ENCODE data around the gene VWA8.
"Not testable (repeated sequence)": the region's sequence is repeated elsewhere in the genome, so short reads cannot be mapped to it uniquely, and the experiment has no call there.

The VWA8 gene

GRCh38 chr13:41608111-41608838, 352.6 kb downstream of the VWA8 start:
- no peak for FAIRE-seq

DNA sequence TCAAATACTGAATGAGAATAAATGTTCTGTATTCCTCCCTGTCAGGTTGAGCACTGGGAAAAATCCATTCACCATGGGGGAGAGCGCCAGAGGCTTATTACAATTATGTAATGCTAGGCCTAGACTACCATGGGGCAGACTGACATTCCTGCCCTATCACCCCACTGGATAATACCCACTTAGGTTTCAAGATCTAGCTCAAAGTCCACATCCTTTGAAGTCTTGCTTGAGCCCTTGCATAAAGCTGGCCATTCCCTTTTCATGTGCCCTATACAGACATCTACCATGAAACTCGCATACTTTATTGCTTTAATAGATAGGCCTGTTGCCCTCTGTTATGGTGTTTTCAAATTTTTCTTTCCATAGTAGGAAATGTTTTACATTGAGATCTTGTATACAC, 354.3 kb downstream of the VWA8 start:
- no peak for FAIRE-seq

DNA sequence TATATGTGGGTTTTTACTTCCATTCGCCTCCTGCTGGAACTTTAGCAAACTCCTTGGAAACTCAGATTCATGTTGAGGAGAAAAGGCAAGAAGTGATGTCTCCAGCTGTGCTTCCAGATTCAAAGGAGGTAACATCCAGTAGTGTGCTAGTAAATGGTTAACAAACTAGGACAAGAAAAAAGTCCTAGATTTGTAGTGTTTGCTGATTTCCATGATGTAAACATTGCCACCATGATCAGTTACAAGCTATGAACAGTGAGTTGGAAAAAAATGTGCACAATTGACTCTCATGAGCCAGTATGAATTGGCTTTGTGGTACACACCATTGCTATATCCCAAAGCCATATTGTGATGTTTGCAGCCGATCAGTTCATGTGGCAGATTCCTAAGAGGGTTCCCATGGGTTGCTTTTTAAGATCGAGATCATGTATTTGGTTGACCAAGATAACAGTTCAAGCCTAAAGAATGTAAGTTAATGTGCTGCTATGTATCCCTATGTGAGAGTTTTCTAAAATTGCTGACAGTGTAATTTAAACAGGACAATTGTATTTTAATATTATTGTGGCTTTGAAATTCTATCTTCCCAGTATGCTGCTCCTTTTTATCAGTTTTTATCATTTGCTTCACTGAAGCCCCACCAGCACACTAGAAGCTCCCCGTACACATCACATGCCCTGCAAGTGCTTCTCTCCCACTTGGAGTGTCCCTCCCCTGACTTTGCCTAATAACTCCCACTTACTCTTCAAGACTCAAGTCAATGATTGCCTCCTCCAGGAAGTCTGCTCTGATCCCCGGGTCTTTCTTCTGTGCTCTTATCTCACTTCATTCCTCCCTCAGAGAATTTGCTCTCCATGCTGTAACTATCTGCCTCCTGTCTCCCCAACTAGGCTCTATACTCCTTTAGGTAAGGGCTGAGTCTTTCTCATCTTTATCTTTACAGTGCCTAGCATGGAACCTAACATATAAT, 355.3 kb downstream of the VWA8 start:
- no peak for FAIRE-seq

GRCh38 chr13:41603917-41604316, 357.0 kb downstream of the VWA8 start:
- no peak for FAIRE-seq

DNA sequence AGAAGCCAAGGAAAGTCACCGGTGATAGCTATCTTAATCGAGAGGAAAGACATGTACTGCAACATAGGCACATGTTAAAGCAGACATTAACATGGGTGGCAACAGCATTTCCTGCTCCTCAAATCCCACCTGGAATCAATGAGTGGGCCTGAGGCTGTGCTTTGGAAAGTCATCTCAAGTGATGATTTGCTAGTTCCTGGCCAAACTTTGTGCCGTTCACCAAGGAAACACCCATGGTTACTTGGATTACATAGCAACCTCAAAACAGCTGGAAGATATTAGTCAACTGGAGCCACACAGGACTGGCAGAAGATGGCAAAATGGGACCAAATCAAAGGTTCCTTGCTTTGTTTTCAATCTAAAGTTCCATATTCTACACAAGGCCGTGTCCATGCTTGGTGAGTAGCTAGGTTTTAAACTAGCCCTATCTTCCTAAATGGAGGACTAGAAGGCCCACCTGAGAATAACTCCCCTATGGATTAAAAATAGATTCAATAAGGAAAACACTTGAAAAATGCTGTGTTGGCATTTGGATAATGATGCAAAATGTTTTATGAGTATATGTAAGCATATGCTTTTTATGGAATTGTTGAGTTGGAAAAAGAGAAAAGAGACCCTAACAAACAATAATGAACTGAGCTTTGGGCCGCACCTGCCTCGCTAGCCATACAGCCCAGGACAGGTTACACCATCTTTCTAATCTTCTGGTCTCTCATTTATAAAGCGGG, 359.0 kb downstream of the VWA8 start:
- FAIRE-seq: no peak

GRCh38 chr13:41599619-41600018, 361.3 kb downstream of the VWA8 start:
- FAIRE-seq: no peak

- FAIRE-seq: no peak
Measured at GRCh38 chr13:41597348-41598041, 363.4 kb downstream of the VWA8 start.

- FAIRE-seq: no peak
Measured at GRCh38 chr13:41596190-41596589, 364.7 kb downstream of the VWA8 start.

DNA sequence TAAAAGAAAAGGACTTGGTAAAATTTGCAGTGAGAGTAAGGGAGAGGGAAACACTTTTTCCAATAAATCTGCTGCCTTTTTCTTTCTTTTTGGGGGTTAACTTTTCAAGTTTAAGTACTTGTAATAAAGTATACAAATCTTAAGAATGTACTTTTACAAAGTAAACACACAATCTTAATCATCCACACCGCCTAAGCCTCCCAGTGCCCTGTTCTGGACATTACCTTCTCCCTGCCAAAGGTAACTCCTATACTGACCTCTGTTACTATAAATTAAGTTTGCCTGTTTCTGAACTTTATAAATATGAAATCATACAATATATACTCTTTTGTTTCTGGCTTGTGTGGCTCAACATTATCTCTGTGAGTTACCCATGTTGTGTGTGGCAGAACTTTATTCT, 365.6 kb downstream of the VWA8 start:
- no peak for FAIRE-seq

DNA sequence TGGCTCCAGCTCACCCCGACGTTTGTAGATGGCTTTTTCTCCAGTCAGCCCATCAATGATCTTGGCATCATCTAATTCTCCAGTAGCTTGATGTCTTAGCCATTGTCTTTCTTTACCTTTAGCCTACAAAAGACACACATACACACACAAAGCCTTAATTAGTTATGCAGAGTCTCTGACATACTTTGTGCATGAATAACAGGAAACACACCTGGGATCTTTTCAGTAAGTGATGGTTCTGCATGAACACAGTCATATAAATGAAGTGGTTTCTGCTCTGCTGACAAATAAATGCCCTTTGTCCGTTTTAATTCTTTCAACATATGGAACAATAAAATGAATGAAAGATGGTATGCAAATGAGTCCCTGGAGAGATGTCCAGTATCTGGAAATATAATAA, 370.3 kb downstream of the VWA8 start:
- FAIRE-seq: no peak

DNA sequence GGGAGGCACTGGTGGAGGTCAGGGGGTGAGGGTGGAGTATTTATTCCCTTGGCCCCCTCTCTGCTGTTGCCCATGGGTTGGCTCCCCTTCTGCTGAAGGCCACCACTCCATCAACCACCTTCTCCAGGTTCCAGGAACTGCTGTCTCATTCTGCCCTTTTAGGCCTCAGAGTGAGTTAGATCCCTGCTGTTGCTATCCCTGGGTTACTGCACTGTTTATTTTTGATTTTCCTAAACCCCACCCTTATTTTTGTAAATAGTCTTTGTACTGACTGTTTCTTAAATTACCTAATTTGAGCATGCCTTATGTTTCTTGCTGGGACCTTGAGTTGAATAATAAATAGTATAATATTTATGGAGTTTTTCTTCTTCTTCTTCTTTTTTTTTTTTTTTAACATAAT, 370.8 kb downstream of the VWA8 start:
- no peak for FAIRE-seq

DNA sequence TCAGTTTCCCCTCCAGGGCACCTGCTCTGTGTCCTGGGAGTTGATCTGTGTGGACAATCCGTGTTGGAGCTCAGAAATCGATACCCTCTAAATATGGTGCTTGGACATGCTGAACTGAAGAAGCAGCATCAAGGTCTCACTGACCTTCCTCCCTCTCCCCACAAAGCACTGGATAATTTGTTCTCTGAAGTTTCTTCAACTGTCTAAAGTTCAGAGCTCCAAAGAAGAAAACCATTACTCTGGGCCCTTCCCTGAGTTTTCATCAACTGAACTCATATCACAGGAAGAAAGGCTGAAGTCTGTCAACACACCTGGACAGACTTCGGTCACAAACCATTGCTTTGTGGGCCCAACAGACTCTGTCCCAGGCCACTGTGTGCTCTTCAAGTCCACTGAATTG, 371.5 kb downstream of the VWA8 start:
- FAIRE-seq: no peak

DNA sequence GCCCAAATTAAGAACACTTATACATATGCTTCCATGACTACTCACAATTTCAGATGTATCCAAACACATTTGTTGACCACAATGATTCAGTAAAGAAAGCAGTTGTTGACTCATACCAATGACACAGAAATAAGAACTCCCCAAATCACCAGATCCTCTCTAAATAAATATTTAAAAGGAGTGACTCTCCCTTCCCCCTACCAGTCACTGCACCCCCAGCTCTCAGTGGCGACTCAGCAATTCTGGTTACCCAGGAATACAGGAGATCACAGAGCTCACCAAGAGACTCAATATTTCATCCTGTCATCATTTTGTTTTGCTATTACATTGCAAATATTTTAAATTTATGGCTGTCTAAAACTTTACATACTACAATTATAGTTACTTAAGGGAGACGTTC, 372.0 kb downstream of the VWA8 start:
- FAIRE-seq: no peak

- FAIRE-seq: no peak
Measured at GRCh38 chr13:41588448-41588847, 372.5 kb downstream of the VWA8 start.

GRCh38 chr13:41587490-41587889, 373.4 kb downstream of the VWA8 start:
- FAIRE-seq: no peak

- FAIRE-seq: no peak
Measured at GRCh38 chr13:41586216-41586615, 374.7 kb downstream of the VWA8 start.

GRCh38 chr13:41582027-41582463, 378.9 kb downstream of the VWA8 start:
- no peak for FAIRE-seq

DNA sequence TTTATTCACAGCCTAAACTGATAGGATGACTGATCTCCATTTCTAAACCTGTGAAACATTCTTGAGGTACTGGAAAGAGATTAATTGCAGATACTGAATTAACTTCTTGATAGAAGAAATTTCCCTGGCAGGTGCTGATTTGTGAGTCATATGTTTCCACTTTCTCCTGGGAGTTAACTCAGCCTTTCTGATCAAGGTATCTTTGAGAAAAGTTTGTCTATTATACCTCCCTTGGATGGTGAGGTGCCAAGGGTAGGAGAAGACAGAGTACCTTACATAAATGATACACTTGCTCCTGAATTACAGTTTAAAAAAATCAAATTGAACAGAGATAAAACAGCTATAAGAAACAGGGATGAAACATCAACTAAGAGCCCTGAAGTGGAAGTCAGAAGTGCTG, 380.6 kb downstream of the VWA8 start:
- no peak for FAIRE-seq

GRCh38 chr13:41579881-41580280, 381.0 kb downstream of the VWA8 start:
- no peak for FAIRE-seq

- no peak for FAIRE-seq
Measured at GRCh38 chr13:41579168-41579567, 381.7 kb downstream of the VWA8 start.

- FAIRE-seq: no peak
Measured at GRCh38 chr13:41578371-41578770, 382.5 kb downstream of the VWA8 start.

DNA sequence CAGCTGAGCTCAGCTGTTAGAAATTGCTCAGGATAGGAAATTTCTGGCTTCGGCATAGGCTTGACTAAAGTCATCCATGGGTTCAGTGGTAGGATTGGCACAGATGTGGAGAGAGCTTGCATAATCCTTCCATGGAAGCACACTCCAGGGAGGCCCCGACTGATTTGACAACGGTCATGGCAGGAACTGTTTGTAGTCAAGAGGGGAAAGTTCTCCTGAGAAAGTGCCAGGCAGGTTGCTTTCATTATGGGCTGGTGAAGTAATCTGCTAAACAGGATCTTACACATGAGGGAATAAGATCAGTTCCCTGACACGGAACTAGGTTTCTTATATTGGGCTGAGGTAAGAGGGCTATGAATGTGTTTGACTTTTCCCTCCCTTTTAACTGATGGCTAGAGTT, 383.5 kb downstream of the VWA8 start:
- no peak for FAIRE-seq

DNA sequence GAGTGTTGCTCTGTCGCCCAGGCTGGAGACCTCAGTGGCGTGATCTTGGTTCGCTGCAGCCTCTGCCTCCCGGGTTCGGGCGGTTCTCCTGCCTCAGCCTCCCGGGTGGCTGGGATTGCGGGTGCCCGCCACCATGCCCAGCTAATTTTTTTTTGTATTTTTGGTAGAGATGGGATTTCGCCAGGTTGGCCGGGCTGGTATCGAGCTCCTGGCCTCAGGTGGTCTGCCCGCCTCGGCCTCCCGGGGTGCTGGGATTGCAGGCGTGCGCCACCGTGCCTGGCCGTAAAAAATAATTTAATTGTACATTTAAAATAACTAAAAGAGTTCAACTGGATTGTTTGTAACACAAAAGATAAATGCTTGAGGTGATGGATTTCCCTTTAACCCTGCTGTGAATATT, 387.3 kb downstream of the VWA8 start:
- FAIRE-seq: not testable (repeated sequence)
